HCT116 (cell line): ENCODE results near the gene ANKRD44. TPM values are rescaled to one million over a fixed set of nuclear protein-coding genes. Genes with fewer than 3 reads are reported as not detected.

Source experiments
- ATAC-seq: fragments of 200-7000 bp; cut with Tn5 transposase; 2 replicates; pipeline ENCODE4 v1.9.1; 2020; ENCODE audit warnings: mild to moderate bottlenecking, moderate library complexity
- BruUV-seq: library from RNA; stranded (reverse); fragments of 400-500 nt; replicated peaks from 2 replicates; lab custom pipeline; 2021; lab: Mats Ljungman, UMichigan
- CTCF ChIA-PET: fragments of 300-600 bp; sonication (Branson Sonifier 250); formaldehyde crosslinking; loops from one replicate; lab custom pipeline; 2021; ENCODE audit warnings: antibody characterized with exemption; lab: Charles Lee
- POLR2A ChIA-PET: fragments of 300-600, 350-600 bp; sonication (Branson Sonifier 250); formaldehyde crosslinking; loops from one replicate; lab custom pipeline; 2021; ENCODE audit warnings: antibody characterized with exemption; lab: Charles Lee
- RAD21 ChIA-PET, 2 experiments: fragments of 300-600 bp; sonication (Branson Sonifier 250); formaldehyde crosslinking; loops; one replicate each; lab custom pipeline; 2023; ENCODE audit warnings: low total read pairs in 2 of 2; ENCODE audit not compliant: uncharacterized antibody in 2 of 2, unreplicated experiment in 2 of 2, low non-redundant PET in 1 of 2; lab: Charles Lee
- DNase-seq: peaks from one replicate; pipeline ENCODE4 v3.0.0-alpha.2; 2010; ENCODE audit warnings: low read depth, low spot score
- H2AFZ ChIP-seq: fragments of 200-600 bp; shearing (Covaris generic), sonication (generic); 2 replicates; pipeline ENCODE4 v1.6.1; 2017; ENCODE audit warnings: low read depth, mixed run types, mixed read lengths, antibody characterized with exemption, low read length; ENCODE audit not compliant: poor library complexity, severe bottlenecking
- H3K27ac ChIP-seq: 2 replicates; pipeline ENCODE4 v1.5.1; 2012; ENCODE audit warnings: low read depth, low read length
- H3K27me3 ChIP-seq: fragments of 200-600 bp; sonication (generic); 2 replicates; pipeline ENCODE4 v1.6.1; 2016; ENCODE audit warnings: mixed run types, low read length, mixed read lengths; ENCODE audit not compliant: insufficient read depth
- H3K36me3 ChIP-seq, 2 experiments: fragments of 200-500 bp in 1 of 2; fragments of 200-600 bp in 1 of 2; sonication (Bioruptor generic) in 1 of 2; sonication (generic) in 1 of 2; 2 replicates each; pipeline versions ENCODE4 v1.5.1 to v1.6.1; 2014 to 2016; ENCODE audit warnings: low read length in 2 of 2, inconsistent platforms in 1 of 2, mixed read lengths in 1 of 2, mixed run types in 1 of 2; ENCODE audit not compliant: insufficient read depth in 2 of 2, control insufficient read depth in 1 of 2
- H3K4me1 ChIP-seq, 2 experiments: fragments of 200-600 bp in 1 of 2; sonication (generic) in 1 of 2; 2 replicates each; pipeline versions ENCODE4 v1.5.1 to v1.6.1; 2012 to 2017; ENCODE audit warnings: low read length in 2 of 2, inconsistent platforms in 1 of 2, mild to moderate bottlenecking in 1 of 2, mixed read lengths in 1 of 2, mixed run types in 1 of 2, moderate library complexity in 1 of 2; ENCODE audit not compliant: insufficient read depth in 2 of 2, control insufficient read depth in 1 of 2
- H3K4me2 ChIP-seq: fragments of 200-600 bp; sonication (generic); 2 replicates; pipeline ENCODE4 v1.6.1; 2017; ENCODE audit warnings: mixed run types, low read length, mixed read lengths
- H3K4me3 ChIP-seq, 2 experiments: fragments of 200-600 bp in 1 of 2; sonication (generic) in 1 of 2; replicated peaks in 1 of 2; 2 replicates each; pipeline ENCODE4 v1.5.1; 2011 to 2016; ENCODE audit warnings: low read length in 2 of 2, control low read depth in 1 of 2, low read depth in 1 of 2, mild to moderate bottlenecking in 1 of 2, mixed read lengths in 1 of 2, mixed run types in 1 of 2
- H3K79me2 ChIP-seq: fragments of 200-600 bp; sonication (generic); 2 replicates; pipeline ENCODE4 v1.6.1; 2017; ENCODE audit warnings: mild to moderate bottlenecking, mixed run types, low read length, moderate library complexity, mixed read lengths; ENCODE audit not compliant: insufficient read depth
- H3K9ac ChIP-seq: fragments of 200-600 bp; sonication (generic); 2 replicates; pipeline ENCODE4 v1.6.1; 2016; ENCODE audit warnings: low read length, mixed read lengths
- H3K9me2 ChIP-seq: fragments of 200-600 bp; sonication (generic), shearing (Covaris generic); 2 replicates; pipeline ENCODE4 v1.6.1; 2017; ENCODE audit warnings: mixed run types, mild to moderate bottlenecking, moderate library complexity; ENCODE audit not compliant: insufficient read depth
- H3K9me3 ChIP-seq, 2 experiments: fragments of 200-500 bp in 1 of 2; fragments of 200-600 bp in 1 of 2; sonication (Bioruptor generic) in 1 of 2; sonication (generic) in 1 of 2; 2 replicates each; pipeline ENCODE4 v1.6.1; 2014 to 2017; ENCODE audit warnings: low read length in 2 of 2, mixed read lengths in 2 of 2, inconsistent platforms in 1 of 2, low read depth in 1 of 2, mild to moderate bottlenecking in 1 of 2, mixed run types in 1 of 2, moderate library complexity in 1 of 2; ENCODE audit not compliant: control insufficient read depth in 1 of 2, insufficient read depth in 1 of 2
- H4K20me1 ChIP-seq: fragments of 200-600 bp; sonication (generic), shearing (Covaris generic); 2 replicates; pipeline ENCODE4 v1.6.1; 2017; ENCODE audit warnings: mixed run types, mild to moderate bottlenecking, moderate library complexity; ENCODE audit not compliant: insufficient read depth
- ATF3 ChIP-seq: IDR thresholded peaks from 2 replicates; pipeline ENCODE4 v1.6.1; 2012
- CBX3 ChIP-seq: IDR thresholded peaks from 2 replicates; pipeline ENCODE4 v1.6.1; 2012; ENCODE audit warnings: low read depth
- CEBPB ChIP-seq: IDR thresholded peaks from 2 replicates; pipeline ENCODE4 v1.6.1; 2012; ENCODE audit warnings: low read depth
- CTCF ChIP-seq, 3 experiments: fragments of 200-600 bp in 1 of 3; sonication (generic) in 1 of 3; IDR thresholded peaks in 2 of 3; conservative IDR thresholded peaks in 1 of 3; 2 replicates each; pipeline ENCODE4 v1.5.1; 2012 to 2017; ENCODE audit warnings: low read depth in 2 of 3, low read length in 2 of 3, antibody characterized with exemption in 1 of 3, borderline replicate concordance in 1 of 3, control low read depth in 1 of 3, mild to moderate bottlenecking in 1 of 3, mixed read lengths in 1 of 3, mixed run types in 1 of 3, moderate library complexity in 1 of 3; ENCODE audit not compliant: insufficient read depth in 1 of 3
- EGR1 ChIP-seq: IDR thresholded peaks from 2 replicates; pipeline ENCODE4 v1.6.1; 2012; ENCODE audit warnings: low read depth
- FOSL1 ChIP-seq: IDR thresholded peaks from 2 replicates; pipeline ENCODE4 v1.6.1; 2012; ENCODE audit warnings: low read depth
- POLR2A ChIP-seq: IDR thresholded peaks from 2 replicates; pipeline ENCODE4 v1.7.0; 2011; ENCODE audit warnings: borderline replicate concordance; ENCODE audit not compliant: insufficient read depth, insufficient read length; ENCODE audit errors: extremely low read depth
- RAD21 ChIP-seq: IDR thresholded peaks from 2 replicates; pipeline ENCODE4 v1.6.1; 2012; ENCODE audit warnings: low read depth, mild to moderate bottlenecking
- REST ChIP-seq: IDR thresholded peaks from 2 replicates; pipeline ENCODE4 v1.6.1; 2012; ENCODE audit warnings: low read depth
- SP1 ChIP-seq: IDR thresholded peaks from 2 replicates; pipeline ENCODE4 v1.6.1; 2012; ENCODE audit warnings: low read depth
- YY1 ChIP-seq: IDR thresholded peaks from 2 replicates; pipeline ENCODE4 v1.6.1; 2011; ENCODE audit warnings: low read length, low read depth, moderate library complexity, mild to moderate bottlenecking; ENCODE audit not compliant: insufficient replicate concordance; ENCODE audit errors: extremely low read depth
- ZBTB33 ChIP-seq: IDR thresholded peaks from 2 replicates; pipeline ENCODE4 v1.6.1; 2011; ENCODE audit warnings: mild to moderate bottlenecking, low read length, moderate library complexity; ENCODE audit not compliant: insufficient replicate concordance; ENCODE audit errors: extremely low read depth
- ZFX ChIP-seq: fragments of 450-650 bp; IDR thresholded peaks from 2 replicates; pipeline ENCODE4 v1.6.1; 2017
- intact Hi-C: fragments of 100-400 bp; cut with micrococcal nuclease; formaldehyde crosslinking; loops from 2 replicates; pipeline ENCODE4 v1.10.0; 2022
- total RNA-seq: library from RNA; stranded (reverse); gene quantifications from one replicate; pipeline ENCODE4 v1.2.1, GENCODE V29; 2021; ENCODE audit not compliant: unreplicated experiment

Gene ANKRD44
- total RNA-seq, 1 experiment from 2014 or later: 2.7 TPM

GRCh38 chr2:197163712-197164140, 146.9 kb downstream of the ANKRD44 start:
- Histone ChIP-seq H3K4me3 (no peak overlapping the region), H2AFZ (no peak overlapping the region), H3K27me3 (no peaks in the 10 kb centered on the region), H3K9ac (no peak overlapping the region), H3K36me3 (no peaks in the 10 kb centered on the region), H3K79me2 (no peaks in the 10 kb centered on the region), H4K20me1 (no peaks in the 10 kb centered on the region), H3K27ac (no peak overlapping the region), H3K9me3 (no peaks in the 10 kb centered on the region), H3K9me2 (no peaks in the 10 kb centered on the region), H3K4me1 (peaks cover 0 to 14% of the 10 kb centered on the region in 2 experiments; a peak in 2 of 4 replicates)
- no peak for ATAC-seq
- DNase-seq: no peak
- CTCF ChIA-PET: no interaction called here
- POLR2A ChIA-PET: no interaction called here
- intact Hi-C loops: loop anchor here (10.0 kb wide), 1 partner anchor 309 kb away; no protein-coding TSS in a partner anchor
- no peak for TF ChIP-seq CEBPB
- TF ChIP-seq CTCF (IDR thresholded peaks at IDR 0.05 in 2 of 3, conservative IDR thresholded peaks at IDR 0.05 in 1 of 3; ENCODE audit: borderline replicate concordance in 1 of 3, insufficient read depth in 1 of 3, low read depth in 2 of 3, low read length in 2 of 3): no peak
- no peak for TF ChIP-seq EGR1
- TF ChIP-seq YY1: no peak
- TF ChIP-seq ATF3: no peak
- TF ChIP-seq RAD21: no peak
- TF ChIP-seq ZBTB33: no peak
- no peak for TF ChIP-seq REST
- TF ChIP-seq SP1: no peak
- no peak for TF ChIP-seq FOSL1
- TF ChIP-seq CBX3: no peak
- no peak for TF ChIP-seq ZFX
- TF ChIP-seq POLR2A: no peak
- TF ChIP-seq, all 23 proteins: peak for 0
- no peak overlapping the region for H3K4me2 ChIP-seq
- RAD21 ChIA-PET: no interaction called here
- no TSS peak for BruUV-seq
